Measurements from ENCODE around the gene INPP5A.

The INPP5A gene

DNA sequence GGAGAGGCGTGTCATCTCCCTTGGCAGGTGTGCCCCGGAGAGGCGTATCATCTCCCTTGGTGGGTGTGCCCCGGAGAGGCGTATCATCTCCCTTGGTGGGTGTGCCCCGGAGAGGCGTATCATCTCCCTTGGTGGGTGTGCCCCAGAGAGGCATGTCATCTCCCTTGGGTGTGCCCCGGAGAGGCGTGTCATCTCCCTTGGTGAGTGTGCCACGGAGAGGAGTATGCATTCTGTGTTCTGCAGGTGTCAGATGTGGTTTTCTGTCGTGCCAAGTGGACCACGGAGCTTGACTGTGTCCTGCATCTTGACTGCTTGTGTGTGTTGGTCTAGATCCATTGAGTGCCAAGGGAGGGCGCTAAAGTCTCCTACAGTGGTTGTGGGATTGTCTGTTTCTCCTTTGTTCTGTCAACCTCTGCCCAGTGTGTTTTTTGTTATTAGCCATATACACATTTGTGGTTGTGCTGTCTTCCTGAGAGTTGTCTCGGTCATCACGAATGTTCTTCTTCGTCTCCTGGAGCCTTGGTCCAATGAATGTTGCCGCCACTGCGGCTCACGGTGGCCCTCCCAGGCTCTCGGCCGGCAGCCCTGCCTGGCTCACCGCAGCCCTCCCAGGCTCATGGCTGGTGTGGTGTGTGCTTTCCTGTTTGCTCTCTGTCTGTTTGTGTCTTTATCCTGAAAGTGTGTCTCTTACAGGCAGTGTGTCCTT lies 96.8 kb downstream of the INPP5A start:
- DNase-seq, result no peak

DNA sequence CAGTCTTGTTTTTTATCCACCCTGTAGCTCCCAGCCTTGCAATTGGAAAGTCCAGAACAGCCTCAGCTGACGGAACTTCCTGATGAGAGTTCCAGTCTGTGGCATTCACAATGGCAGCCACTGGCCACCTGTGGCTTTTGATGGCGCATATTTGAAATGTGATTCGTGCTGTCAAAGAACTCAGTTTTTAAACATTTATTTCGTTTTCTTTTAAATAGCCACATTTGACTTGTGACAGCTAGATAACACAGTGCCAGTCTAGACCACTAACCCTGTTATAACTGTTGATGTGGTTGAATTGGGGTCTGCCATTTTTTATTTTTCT lies 97.3 kb downstream of the INPP5A start:
- no peak for DNase-seq

DNA sequence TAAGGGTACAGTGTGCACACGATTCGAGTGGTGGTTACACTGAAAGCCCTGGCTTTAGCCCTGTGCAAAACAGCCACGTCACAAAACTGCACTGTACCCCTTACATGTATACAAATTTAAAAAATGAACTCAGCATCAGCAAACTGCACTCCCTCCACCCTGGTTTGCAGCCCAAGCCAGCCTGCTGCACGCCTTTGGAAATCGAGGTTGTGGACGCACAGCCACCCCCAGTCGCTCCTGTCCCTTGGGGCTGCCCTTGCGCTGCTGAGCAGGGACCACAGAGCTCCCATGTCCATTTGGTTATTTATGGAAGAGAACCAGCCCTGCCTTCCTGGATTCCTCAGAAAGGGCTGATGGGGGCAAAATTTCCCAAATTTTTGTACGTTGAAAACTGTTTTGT lies 98.8 kb downstream of the INPP5A start:
- no peak for DNase-seq

GRCh38 chr10:132637477-132638129 lies 100.0 kb downstream of the INPP5A start:
- DNase-seq, result peak in 1 of 2 donors; percentile 87

DNA sequence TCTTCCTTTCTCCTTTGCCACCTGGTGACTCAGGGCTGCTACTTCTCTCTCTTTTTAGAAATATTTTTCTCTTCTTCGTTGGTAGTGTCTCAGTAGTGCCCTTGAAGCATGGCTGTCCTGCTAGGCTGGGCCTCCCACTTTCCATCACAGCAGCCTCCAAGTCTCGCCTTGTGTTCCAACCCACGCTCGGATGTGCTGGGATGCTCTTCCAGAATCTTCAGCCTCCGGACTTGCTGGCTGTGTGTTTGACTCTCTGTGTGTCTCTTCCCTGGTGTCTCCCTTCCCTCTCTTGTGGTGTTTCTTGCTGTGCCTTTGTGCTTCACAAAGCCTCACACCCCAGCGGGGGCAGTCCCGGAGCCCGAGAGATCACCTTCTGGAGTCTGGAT lies 100.5 kb downstream of the INPP5A start:
- no peak for DNase-seq

DNA sequence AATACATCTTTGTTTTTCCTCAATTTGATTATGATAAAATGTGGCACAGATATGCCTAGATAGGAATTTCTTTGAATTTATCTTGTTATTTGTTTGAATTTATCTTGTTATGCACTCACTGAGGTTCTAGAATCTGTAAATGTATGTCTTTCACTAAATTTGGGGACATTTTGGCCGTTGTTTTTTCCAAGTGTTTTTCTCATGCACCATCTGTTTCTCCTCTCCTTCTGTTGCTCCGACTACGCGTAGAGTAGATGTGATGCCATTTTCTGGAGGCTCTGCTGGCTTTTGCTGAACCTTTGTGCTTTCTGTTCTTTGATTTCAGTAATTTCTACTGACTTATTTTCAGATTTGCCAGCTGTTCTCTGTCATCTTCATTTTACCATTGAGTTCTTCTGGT lies 101.9 kb downstream of the INPP5A start:
- DNase-seq, result peak in 1 of 2 donors; percentile 42

GRCh38 chr10:132640326-132641125 lies 102.9 kb downstream of the INPP5A start:
- DNase-seq, result no peak

GRCh38 chr10:132641401-132641800 lies 103.8 kb downstream of the INPP5A start:
- no peak for DNase-seq

DNA sequence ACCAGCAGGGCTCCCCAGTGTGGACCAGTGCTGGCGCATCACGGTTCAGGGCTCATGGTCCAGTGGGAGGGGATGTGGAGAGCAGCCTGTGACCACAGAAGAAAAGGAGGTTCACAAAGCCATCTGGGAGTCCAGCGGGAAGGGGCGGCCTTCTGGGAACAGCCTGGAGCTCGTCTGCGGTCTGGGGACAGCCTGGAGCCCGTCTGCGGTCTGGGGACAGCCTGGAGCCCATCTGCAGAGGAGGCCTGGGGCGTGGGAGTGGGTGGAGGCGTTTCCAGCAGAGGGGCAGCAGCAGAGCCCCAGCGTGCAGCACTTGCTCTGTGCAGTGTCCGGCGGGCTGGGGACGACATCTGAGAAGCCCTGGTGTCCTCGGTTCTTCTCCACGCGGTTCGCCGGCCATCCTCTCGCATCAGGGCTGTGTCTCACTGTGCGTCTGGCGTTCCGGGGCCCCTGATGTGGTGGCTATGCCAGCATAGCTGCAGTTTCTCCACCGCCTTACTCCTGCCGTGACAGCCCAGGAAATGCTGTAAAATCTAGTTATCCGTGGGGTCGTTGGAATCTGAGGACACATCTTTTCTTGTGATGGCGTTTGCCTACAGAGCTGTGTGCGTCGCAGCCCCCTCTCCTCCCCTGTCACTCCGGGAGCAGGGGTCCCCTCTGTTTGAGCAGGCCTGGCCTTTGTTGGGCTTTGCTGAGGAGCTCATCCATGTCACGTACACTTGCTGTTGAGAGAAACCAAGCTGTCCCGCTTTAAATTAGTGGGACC lies 104.6 kb downstream of the INPP5A start:
- no peak for DNase-seq

- no peak for DNase-seq
Observed at GRCh38 chr10:132642732-132643008, 105.1 kb downstream of the INPP5A start.

DNA sequence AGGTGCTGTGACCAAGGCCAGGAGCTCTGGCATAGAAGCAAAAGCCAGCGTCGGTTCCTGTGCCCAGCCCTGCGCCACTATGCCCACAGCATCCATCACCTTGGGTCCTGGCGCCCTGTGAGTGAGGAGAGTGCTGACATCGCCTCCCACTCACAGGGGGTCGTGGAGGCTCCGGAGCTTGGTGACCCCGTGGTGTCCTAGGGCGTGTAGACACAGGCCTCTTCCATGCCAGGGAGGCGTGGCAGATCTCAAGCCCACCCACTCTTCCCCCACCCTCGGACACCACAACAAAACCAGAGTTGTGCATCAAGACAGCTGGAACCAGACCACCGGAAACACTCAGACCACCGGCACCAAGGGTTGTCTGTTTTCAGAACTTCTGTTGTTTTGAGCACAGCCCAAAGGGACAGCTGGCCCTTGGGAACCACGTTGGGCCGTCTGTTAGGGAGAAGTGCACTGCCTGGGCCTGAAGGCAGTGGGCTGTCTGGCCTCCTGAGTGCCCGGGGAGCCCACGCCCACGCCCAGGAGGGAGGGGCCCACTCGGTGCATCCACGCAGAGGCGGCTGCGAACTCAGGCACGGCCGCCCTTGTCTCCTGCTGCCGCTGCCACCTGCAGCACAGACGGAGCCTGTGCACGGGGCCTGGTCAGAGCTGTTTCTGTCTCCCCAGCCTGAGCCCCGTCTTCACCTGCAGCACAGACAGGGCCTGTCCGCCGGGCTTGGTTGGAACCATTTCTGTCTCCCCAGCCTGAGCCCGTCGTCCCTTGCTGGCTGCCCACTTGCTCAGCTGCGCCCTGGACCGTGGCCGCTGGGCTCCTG lies 106.3 kb downstream of the INPP5A start:
- DNase-seq, result no peak

DNA sequence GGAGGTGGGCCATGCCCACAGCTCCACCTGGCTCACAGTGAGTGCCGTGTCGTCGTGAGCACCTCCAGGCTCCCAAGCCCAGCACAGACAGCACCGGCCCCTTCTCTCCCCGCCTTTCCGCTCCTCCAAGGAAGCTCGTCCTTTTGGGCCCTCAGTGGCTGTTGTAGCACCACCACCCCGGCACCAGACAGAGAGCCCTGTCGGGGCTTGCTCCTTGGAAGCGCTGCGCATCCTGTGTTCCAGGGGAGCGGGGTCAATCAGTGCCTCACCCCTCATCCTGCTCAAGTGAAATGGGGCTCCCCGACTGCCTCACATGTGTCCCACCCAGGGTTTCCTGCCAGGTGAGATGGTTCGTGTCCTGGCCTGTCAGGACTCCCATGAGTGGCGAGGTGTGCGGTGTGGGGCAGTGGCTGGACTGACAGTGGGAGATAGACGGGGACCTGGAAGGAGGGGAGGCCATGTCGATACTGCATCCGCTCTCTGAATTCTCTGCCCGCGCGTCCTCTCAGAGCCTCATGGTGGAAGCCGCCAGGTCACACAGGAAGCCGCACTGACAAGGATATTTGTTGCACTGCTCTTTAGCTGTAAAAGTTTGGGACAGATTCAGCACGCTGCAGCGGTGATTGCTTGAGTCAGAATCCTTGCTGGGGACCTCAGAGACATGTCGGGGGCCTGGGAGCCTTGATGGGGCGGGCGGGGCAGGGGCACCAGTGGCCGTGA lies 107.1 kb downstream of the INPP5A start:
- DNase-seq, result no peak

DNA sequence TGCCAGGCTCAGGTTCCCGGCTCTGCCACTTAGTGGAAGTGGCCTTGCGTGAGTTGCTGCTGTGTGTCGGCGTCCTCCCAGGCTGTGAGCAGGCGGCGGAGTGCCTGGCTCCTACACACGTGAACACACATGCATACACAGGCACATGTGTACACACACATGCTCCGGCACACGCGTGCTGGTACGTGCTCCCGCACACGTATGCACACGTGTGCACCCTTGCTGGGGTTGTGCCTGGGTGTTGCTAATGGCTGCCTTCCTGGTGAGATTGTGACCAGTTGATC lies 107.6 kb downstream of the INPP5A start:
- DNase-seq, result no peak

GRCh38 chr10:132645630-132646442 lies 108.2 kb downstream of the INPP5A start:
- DNase-seq, result no peak

- no peak for DNase-seq
Observed at GRCh38 chr10:132646443-132647097, 109.0 kb downstream of the INPP5A start.

- DNase-seq, result no peak
Observed at GRCh38 chr10:132647424-132647823, 109.8 kb downstream of the INPP5A start.

DNA sequence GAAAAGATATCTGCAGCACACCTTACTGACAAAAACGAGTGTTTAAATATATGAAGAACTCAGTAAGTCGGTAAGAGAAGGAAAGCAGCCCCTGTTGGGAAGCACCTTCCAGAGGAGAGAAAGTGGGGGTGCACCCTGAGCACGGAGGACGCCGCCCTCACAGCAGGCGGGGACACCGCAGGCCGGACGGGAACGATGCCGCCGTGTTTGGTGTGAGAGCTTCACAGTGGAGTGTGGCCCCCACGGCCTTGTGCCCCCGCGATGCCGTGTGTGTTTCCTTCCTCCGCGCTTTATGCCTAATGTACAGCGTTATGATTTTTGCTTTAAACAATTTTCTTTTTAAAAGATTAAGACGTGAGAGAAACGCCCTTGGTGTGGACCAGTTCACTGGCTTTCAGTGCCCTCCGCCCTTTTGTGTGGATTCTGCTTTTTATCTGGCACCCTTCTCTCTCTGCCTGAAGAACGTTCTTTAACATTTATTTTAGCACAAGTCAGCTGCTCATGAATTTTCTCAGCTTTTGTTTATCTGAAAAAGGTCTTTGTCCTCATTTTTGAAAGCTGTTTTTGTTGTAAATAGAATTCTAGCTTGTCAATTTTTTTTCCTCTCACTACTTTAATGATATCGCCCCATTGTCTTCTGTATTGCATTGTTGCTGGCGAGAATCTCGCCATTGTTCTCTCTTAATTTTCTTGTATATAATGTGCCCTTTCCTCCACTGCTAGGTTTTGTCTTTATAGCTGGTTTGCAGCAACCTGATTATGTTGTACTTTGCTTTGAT lies 110.7 kb downstream of the INPP5A start:
- DNase-seq, result peak; percentile 46 to 94

DNA sequence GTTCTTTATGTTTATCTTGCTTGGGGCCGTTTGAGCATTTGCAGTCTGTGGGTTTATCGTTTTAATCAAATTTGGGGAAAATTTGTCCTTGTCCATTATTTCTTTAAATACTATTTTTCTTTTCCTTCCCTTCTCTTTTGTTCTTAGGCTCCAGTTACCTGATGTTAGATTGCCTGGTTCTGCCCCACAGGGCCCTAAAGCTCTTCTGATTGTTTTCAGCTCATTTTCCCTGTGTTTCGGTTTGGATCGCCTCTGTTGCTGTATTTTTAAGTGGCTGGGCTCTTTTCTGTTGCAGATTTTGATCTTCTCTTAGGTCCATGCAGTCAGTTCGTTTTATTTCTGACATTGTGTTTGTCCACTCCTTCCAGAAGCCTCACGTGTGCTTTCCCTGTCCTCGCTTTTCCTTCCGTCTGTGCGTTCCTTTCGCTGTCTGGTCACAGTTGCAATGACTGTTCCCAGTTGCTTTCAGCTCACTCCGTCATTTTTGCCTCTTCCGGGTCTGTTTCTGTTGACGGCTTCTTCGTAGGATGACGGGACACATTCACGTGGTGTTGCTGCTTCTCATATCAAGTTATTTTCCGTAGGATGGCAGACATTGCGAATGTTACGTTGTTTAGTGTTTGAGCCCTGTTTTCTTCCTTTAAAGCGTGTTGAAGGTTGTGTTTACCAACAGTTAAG lies 111.4 kb downstream of the INPP5A start:
- DNase-seq, result no peak

DNA sequence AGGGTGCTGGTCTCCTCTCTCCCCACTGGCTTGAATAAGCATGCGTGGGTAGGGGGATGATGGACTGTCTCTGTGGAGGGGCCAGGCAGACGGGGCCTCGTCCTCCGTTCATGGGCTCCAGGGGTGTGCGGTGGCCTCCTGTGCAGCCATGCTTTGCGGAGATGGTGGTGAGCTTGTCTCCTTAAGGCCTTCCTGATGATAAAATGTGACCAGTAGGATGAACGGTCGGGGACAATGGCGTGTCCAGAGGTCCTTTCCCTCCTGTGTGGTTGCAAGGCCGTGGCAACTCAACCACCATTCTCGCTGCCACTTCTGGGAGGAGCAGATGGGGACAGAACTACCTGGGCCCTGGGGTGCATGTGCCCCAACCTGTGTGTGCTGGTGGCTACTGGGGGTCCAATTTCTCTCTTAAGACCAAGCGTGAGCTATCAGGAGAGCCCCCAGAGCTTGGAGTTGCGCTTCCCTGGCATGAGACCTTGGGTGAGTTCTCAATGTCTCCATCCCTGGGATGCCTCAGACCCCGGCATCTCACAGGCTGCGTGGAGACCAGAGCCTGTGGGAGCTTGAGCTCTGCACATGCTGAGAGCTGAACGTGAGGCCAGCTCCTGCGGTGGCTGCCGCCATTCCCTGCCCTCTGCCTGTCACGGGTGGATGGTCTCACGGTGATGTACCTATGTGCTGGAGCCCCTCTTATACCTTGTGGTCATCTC lies 112.2 kb downstream of the INPP5A start:
- no peak for DNase-seq

All from hippocampal formation (tissue), 2 donors.